ENCODE data around the gene KRTAP15-1. TPM values are rescaled to one million over a fixed set of nuclear protein-coding genes. Genes with fewer than 3 reads are reported as not detected.
A peak's percentile ranks its signal among the peaks of the same experiment; 100 is the strongest.

KRTAP15-1 gene
- polyA plus RNA-seq, 2 of the 4 experiments (the other 2 are of a cell fraction), result not detected

DNA sequence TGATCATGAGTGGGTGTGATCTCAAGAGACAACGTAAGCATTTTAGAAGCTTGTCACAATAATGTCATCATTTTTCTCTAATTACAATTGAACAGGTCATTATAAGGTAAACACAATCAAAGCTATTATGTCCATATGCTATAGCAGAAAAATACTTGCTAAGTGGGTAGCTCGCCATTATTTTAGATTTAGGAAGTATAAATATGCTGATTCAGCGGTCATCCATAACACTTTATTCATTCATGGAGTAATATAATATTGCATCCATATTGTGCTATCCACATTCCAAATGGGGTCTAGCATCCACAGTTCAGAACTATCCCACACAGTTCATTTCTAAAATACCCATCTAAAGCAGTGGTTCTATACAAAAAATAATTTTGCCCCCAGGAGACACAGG is 8.4 kb downstream of the KRTAP15-1 start (continued):
- no peak for TF ChIP-seq MYC (IDR thresholded peaks at IDR 0.05; ENCODE audit: borderline replicate concordance, low read length)

DNA sequence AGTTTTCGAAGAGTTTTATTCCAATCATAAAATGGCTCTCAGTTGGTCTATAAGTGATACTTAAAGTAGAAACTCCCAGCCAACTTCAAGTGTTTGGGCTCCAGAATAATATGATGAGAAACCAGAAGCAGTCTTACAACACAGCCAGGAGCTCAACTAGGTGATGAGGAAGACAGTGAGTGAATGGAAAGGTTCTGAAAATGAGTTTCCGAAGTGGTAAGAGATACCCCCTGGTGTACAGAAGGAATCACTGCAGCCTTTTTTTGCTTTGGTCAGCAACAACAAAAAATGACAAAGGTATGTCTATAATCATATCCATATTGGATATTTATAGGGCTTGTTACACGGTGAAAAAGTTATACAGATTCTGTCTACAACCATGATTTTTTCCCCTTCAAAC is 23.6 kb downstream of the KRTAP15-1 start:
- whole genome bisulfite sequencing (ENCODE audit: missing lambda C conversion rate), result 6% methylated on average over 3 of the region's 3 CpGs
- no peak for TF ChIP-seq PHF8 (IDR thresholded peaks at IDR 0.05; ENCODE audit: borderline replicate concordance, low read depth)
- TF ChIP-seq HDAC2 (IDR thresholded peaks at IDR 0.05), result no peak
- TF ChIP-seq EHF (CRISPR knock-in tag; IDR thresholded peaks at IDR 0.05), result no peak
- TF ChIP-seq MAFK (IDR thresholded peaks at IDR 0.05; ENCODE audit: partially characterized antibody), result peak; percentile 77
- no peak for TF ChIP-seq TP53 (CRISPR knock-in tag; IDR thresholded peaks at IDR 0.05)
- TF ChIP-seq, protein P1, sequence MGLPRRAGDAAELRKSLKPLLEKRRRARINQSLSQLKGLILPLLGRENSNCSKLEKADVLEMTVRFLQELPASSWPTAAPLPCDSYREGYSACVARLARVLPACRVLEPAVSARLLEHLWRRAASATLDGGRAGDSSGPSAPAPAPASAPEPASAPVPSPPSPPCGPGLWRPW (IDR thresholded peaks at IDR 0.05), result no peak
- H3K27ac ChIP-seq, result no peak overlapping the region
- no peaks in the 10 kb centered on the region for H3K4me1 ChIP-seq
- H3K9me3 ChIP-seq, result no peaks in the 10 kb centered on the region
- FAIRE-seq (no peak), ATAC-seq (no peak), DNase-seq (ENCODE audit: low read depth in 1 of 2, low spot score in 1 of 2) (peak in 1 of 2 experiments; percentile 1)
- POLR2A ChIA-PET, result no interaction called here
- CTCF ChIA-PET, result interaction anchor here (1.5 kb wide), 1 partner anchor 16 kb away, joined by 3 read pairs; the partner anchor contains the start of gene KRTAP19-1
- H3K4me3 ChIP-seq, result no peak overlapping the region
- H3K4me2 ChIP-seq, result no peak overlapping the region

DNA sequence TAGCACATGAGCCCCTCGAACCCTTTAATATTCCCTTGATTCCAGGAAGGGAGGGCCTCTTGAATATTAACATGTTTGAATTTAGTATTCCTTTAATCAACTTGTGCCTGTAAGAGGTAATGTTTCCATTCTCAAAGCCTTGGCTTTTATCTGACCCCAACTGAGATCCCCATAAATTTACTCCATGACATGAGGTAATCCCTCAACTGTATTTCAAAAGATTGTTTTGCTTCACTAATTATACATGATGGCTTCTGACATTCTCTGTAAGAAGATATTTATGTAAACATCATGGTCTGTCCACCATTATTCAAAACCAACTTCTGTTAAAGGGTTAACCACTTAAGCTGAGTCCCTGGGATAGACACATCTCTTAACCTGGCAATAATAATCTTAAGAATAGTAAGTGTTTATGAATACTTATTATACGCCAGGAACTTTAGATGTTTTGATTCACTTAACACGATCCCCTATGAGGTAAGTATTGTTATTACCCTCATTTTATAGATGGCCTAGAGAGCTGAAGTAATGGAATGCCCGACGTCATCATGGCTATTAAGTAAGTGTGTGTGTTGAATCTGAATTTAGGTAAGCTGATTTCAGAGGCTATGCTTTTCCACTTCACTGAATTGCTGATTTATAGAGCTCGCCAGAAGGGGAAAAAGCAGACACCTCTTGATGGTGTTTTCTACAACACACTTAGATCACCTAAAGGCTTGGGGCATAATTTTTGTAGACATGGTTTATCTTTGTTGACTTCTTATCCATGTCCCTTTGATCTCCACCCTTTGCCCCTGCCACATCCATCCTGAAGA is 29.0 kb downstream of the KRTAP15-1 start:
- 0% methylated on average over 6 of the region's 6 CpGs for WGBS (ENCODE audit: missing lambda C conversion rate)
- ATAC-seq (no peak), DNase-seq (ENCODE audit: low read depth in 1 of 2, low spot score in 1 of 2) (no peak), FAIRE-seq (no peak)
- Histone ChIP-seq H3K27ac (no peak overlapping the region), H3K4me3 (no peak overlapping the region), H3K4me1 (no peaks in the 10 kb centered on the region), H3K4me2 (no peak overlapping the region), H3K9me3 (no peaks in the 10 kb centered on the region)
- CTCF ChIA-PET, result no interaction called here
- POLR2A ChIA-PET, result no interaction called here
- TF ChIP-seq RCOR1 (IDR thresholded peaks at IDR 0.05; ENCODE audit: low read depth, low read length) (no peak), POLR2AphosphoS2 (conservative IDR thresholded peaks at IDR 0.05; ENCODE audit: low read length) (no peak), TFCP2L1 (CRISPR knock-in tag; IDR thresholded peaks at IDR 0.05) (no peak), ZNF302 (CRISPR knock-in tag; IDR thresholded peaks at IDR 0.05) (no peak), ZSCAN20 (CRISPR knock-in tag; IDR thresholded peaks at IDR 0.05) (no peak), FOXS1 (CRISPR knock-in tag; IDR thresholded peaks at IDR 0.05) (no peak), RARB (CRISPR knock-in tag; IDR thresholded peaks at IDR 0.05) (no peak), RFX5 (IDR thresholded peaks at IDR 0.05) (no peak), NR3C1 (IDR thresholded peaks at IDR 0.05) (no peak), ZC3H11A (IDR thresholded peaks at IDR 0.05) (no peak)
- TF ChIP-seq, protein P2, sequence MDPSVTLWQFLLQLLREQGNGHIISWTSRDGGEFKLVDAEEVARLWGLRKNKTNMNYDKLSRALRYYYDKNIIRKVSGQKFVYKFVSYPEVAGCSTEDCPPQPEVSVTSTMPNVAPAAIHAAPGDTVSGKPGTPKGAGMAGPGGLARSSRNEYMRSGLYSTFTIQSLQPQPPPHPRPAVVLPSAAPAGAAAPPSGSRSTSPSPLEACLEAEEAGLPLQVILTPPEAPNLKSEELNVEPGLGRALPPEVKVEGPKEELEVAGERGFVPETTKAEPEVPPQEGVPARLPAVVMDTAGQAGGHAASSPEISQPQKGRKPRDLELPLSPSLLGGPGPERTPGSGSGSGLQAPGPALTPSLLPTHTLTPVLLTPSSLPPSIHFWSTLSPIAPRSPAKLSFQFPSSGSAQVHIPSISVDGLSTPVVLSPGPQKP (IDR thresholded peaks at IDR 0.05; ENCODE audit: low read depth, low read length), result no peak
- TF ChIP-seq, protein P3, sequence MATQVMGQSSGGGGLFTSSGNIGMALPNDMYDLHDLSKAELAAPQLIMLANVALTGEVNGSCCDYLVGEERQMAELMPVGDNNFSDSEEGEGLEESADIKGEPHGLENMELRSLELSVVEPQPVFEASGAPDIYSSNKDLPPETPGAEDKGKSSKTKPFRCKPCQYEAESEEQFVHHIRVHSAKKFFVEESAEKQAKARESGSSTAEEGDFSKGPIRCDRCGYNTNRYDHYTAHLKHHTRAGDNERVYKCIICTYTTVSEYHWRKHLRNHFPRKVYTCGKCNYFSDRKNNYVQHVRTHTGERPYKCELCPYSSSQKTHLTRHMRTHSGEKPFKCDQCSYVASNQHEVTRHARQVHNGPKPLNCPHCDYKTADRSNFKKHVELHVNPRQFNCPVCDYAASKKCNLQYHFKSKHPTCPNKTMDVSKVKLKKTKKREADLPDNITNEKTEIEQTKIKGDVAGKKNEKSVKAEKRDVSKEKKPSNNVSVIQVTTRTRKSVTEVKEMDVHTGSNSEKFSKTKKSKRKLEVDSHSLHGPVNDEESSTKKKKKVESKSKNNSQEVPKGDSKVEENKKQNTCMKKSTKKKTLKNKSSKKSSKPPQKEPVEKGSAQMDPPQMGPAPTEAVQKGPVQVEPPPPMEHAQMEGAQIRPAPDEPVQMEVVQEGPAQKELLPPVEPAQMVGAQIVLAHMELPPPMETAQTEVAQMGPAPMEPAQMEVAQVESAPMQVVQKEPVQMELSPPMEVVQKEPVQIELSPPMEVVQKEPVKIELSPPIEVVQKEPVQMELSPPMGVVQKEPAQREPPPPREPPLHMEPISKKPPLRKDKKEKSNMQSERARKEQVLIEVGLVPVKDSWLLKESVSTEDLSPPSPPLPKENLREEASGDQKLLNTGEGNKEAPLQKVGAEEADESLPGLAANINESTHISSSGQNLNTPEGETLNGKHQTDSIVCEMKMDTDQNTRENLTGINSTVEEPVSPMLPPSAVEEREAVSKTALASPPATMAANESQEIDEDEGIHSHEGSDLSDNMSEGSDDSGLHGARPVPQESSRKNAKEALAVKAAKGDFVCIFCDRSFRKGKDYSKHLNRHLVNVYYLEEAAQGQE (IDR thresholded peaks at IDR 0.05), result no peak

All from A549 (cell line).